H1 (cell line): ENCODE results near the gene ZNF91. TPM values are rescaled to one million over a fixed set of nuclear protein-coding genes. Genes with fewer than 3 reads are reported as not detected.

ENCODE experiments used
- CTCF ChIA-PET: fragments of 300-600 bp; sonication (Branson Sonifier 250); formaldehyde crosslinking; loops from one replicate; lab custom pipeline; 2021; ENCODE audit not compliant: partially characterized antibody; lab: Charles Lee
- POLR2A ChIA-PET: fragments of 300-600 bp; sonication (Branson Sonifier 250); formaldehyde crosslinking; loops from one replicate; lab custom pipeline; 2021; ENCODE audit warnings: inconsistent platforms; ENCODE audit not compliant: partially characterized antibody; lab: Charles Lee
- DNase-seq, 2 experiments: peaks; one replicate each; pipeline versions ENCODE4 v3.0.0 to v3.0.0-alpha.2; 2010 to 2022; ENCODE audit warnings: low spot score in 2 of 2, low read depth in 1 of 2, mixed read lengths in 1 of 2
- FAIRE-seq: peaks from 2 replicates; lab custom pipeline; 2011; peaks lifted over from hg19 to GRCh38; lab: Jason Lieb, UNC
- H2AFZ ChIP-seq: 2 replicates; pipeline ENCODE4 v1.8.1; 2012; ENCODE audit warnings: low read length, inconsistent platforms
- H2AK5ac ChIP-seq: 2 replicates; pipeline ENCODE4 v1.6.1; 2013; ENCODE audit warnings: low read depth, low read length
- H2BK120ac ChIP-seq: replicated peaks from 2 replicates; pipeline ENCODE3; 2013; ENCODE audit warnings: low read depth, low read length, inconsistent platforms
- H2BK12ac ChIP-seq: 2 replicates; pipeline ENCODE4 v1.6.1; 2013; ENCODE audit warnings: low read depth, low read length
- H2BK15ac ChIP-seq: 2 replicates; pipeline ENCODE4 v1.6.1; 2013; ENCODE audit warnings: low read length
- H2BK20ac ChIP-seq: 2 replicates; pipeline ENCODE4 v1.6.1; 2013; ENCODE audit warnings: low read length
- H2BK5ac ChIP-seq: 2 replicates; pipeline ENCODE4 v1.6.1; 2013; ENCODE audit warnings: low read depth, low read length
- H3K14ac ChIP-seq: 2 replicates; pipeline ENCODE4 v1.6.1; 2013; ENCODE audit warnings: inconsistent platforms; ENCODE audit not compliant: insufficient read length
- H3K18ac ChIP-seq: 2 replicates; pipeline ENCODE4 v1.6.1; 2013; ENCODE audit warnings: low read length; ENCODE audit errors: extremely low read depth
- H3K23ac ChIP-seq: 2 replicates; pipeline ENCODE4 v1.6.1; 2013; ENCODE audit warnings: inconsistent platforms; ENCODE audit not compliant: insufficient read length
- H3K23me2 ChIP-seq: 2 replicates; pipeline ENCODE4 v1.6.1; 2013; ENCODE audit warnings: low read depth, low read length
- H3K27ac ChIP-seq: 2 replicates; pipeline ENCODE4 v1.6.1; 2011; ENCODE audit warnings: low read depth, low read length, inconsistent platforms
- H3K27me3 ChIP-seq, 4 experiments: replicated peaks in 1 of 4; 1 replicate in 1 of 4; 2 replicates in 3 of 4; pipeline versions ENCODE4 v1.6.1 to v1.8.1; 2011 to 2013; ENCODE audit warnings: low read length in 3 of 4, mild to moderate bottlenecking in 3 of 4, inconsistent platforms in 2 of 4, mixed read lengths in 2 of 4, moderate library complexity in 1 of 4; ENCODE audit not compliant: control insufficient read depth in 3 of 4, insufficient read depth in 3 of 4; ENCODE audit errors: extremely low read depth in 1 of 4
- H3K36me3 ChIP-seq, 4 experiments: 2 replicates each; pipeline versions ENCODE4 v1.6.1 to v1.8.1; 2011 to 2013; ENCODE audit warnings: mild to moderate bottlenecking in 4 of 4, low read length in 3 of 4, moderate library complexity in 2 of 4, control low read depth in 1 of 4, inconsistent platforms in 1 of 4; ENCODE audit not compliant: insufficient read depth in 4 of 4, control insufficient read depth in 2 of 4
- H3K4ac ChIP-seq: replicated peaks from 2 replicates; pipeline ENCODE3; 2013; ENCODE audit warnings: low read length, low read depth, mixed read lengths, inconsistent platforms; ENCODE audit not compliant: insufficient read length
- H3K4me1 ChIP-seq, 4 experiments: replicated peaks in 1 of 4; 1 replicate in 1 of 4; 2 replicates in 3 of 4; pipeline versions ENCODE4 v1.6.1 to v1.8.1; 2011 to 2013; ENCODE audit warnings: low read length in 3 of 4, inconsistent platforms in 2 of 4, mixed read lengths in 1 of 4; ENCODE audit not compliant: insufficient read depth in 4 of 4, control insufficient read depth in 3 of 4
- H3K4me2 ChIP-seq, 2 experiments: 2 replicates each; pipeline versions ENCODE4 v1.6.1 to v1.8.1; 2011 to 2013; ENCODE audit warnings: low read depth in 2 of 2, low read length in 2 of 2, control low read depth in 1 of 2, inconsistent platforms in 1 of 2, mild to moderate bottlenecking in 1 of 2; ENCODE audit not compliant: insufficient read depth in 1 of 2
- H3K4me3 ChIP-seq, 4 experiments: fragments of 200-600, 300-600 bp in 1 of 4; sonication (generic), shearing (Covaris generic), sonication (Bioruptor Twin) in 1 of 4; 2 replicates each; pipeline versions ENCODE4 v1.5.1 to v1.8.1; 2011 to 2016; ENCODE audit warnings: low read length in 4 of 4, low read depth in 3 of 4, control low read depth in 2 of 4, inconsistent platforms in 2 of 4, mild to moderate bottlenecking in 2 of 4, mixed read lengths in 1 of 4, moderate library complexity in 1 of 4; ENCODE audit not compliant: insufficient read depth in 2 of 4; ENCODE audit errors: extremely low read depth in 1 of 4
- H3K56ac ChIP-seq: replicated peaks from 2 replicates; pipeline ENCODE3; 2013; ENCODE audit warnings: low read depth, mild to moderate bottlenecking, mixed read lengths, low read length, inconsistent platforms; ENCODE audit not compliant: insufficient read length
- H3K79me1 ChIP-seq: 2 replicates; pipeline ENCODE4 v1.6.1; 2013; ENCODE audit warnings: low read depth, low read length, control low read depth
- H3K79me2 ChIP-seq, 2 experiments: 2 replicates each; pipeline versions ENCODE4 v1.6.1 to v1.8.1; 2012 to 2013; ENCODE audit warnings: low read length in 2 of 2, mild to moderate bottlenecking in 2 of 2, inconsistent platforms in 1 of 2; ENCODE audit not compliant: insufficient read depth in 2 of 2, control insufficient read depth in 1 of 2
- H3K9ac ChIP-seq, 4 experiments: replicated peaks in 1 of 4; 1 replicate in 1 of 4; 2 replicates in 3 of 4; pipeline versions ENCODE4 v1.6.1 to v1.8.1; 2011 to 2013; ENCODE audit warnings: low read depth in 3 of 4, low read length in 3 of 4, control low read depth in 2 of 4, mild to moderate bottlenecking in 2 of 4, moderate library complexity in 2 of 4, inconsistent platforms in 1 of 4; ENCODE audit errors: extremely low read depth in 1 of 4
- H3K9me3 ChIP-seq, 2 experiments: 2 replicates each; pipeline versions ENCODE4 v1.6.1 to v1.8.1; 2012 to 2013; ENCODE audit warnings: mild to moderate bottlenecking in 2 of 2, moderate library complexity in 2 of 2, control low read depth in 1 of 2, inconsistent platforms in 1 of 2, low read depth in 1 of 2, low read length in 1 of 2, mixed read lengths in 1 of 2; ENCODE audit not compliant: insufficient read depth in 2 of 2
- H4K20me1 ChIP-seq, 2 experiments: replicated peaks in 1 of 2; 2 replicates each; pipeline versions ENCODE3 to v1.8.1; 2011 to 2013; ENCODE audit warnings: inconsistent platforms in 2 of 2, low read length in 2 of 2, mild to moderate bottlenecking in 1 of 2; ENCODE audit not compliant: insufficient read depth in 2 of 2, control insufficient read depth in 1 of 2
- H4K5ac ChIP-seq: 2 replicates; pipeline ENCODE4 v1.6.1; 2013; ENCODE audit warnings: low read length, low read depth, mixed read lengths, inconsistent platforms; ENCODE audit not compliant: insufficient read length
- H4K8ac ChIP-seq: 2 replicates; pipeline ENCODE4 v1.8.0; 2013; ENCODE audit warnings: mild to moderate bottlenecking, moderate library complexity, low read length, inconsistent platforms; ENCODE audit not compliant: insufficient read depth; ENCODE audit errors: extremely low read depth
- H4K91ac ChIP-seq: replicated peaks from 2 replicates; pipeline ENCODE3; 2013; ENCODE audit warnings: low read length, mixed read lengths, inconsistent platforms; ENCODE audit not compliant: insufficient read length
- ASH2L ChIP-seq: fragments of 200-600, 300-600 bp; sonication (generic); IDR thresholded peaks from one replicate; pipeline ENCODE4 v1.7.1; 2017; ENCODE audit warnings: low read length
- CEBPB ChIP-seq: IDR thresholded peaks from 2 replicates; pipeline ENCODE4 v1.6.1; 2012; ENCODE audit warnings: low read depth, low read length
- EGR1 ChIP-seq: IDR thresholded peaks from 2 replicates; pipeline ENCODE4 v1.6.1; 2011; ENCODE audit warnings: low read depth, low read length, borderline replicate concordance
- HDAC2 ChIP-seq, 2 experiments: fragments of 300-600 bp in 1 of 2; sonication (generic) in 1 of 2; IDR thresholded peaks; 2 replicates each; pipeline ENCODE4 v1.6.1; 2011 to 2012; ENCODE audit warnings: low read depth in 2 of 2, low read length in 2 of 2, mild to moderate bottlenecking in 2 of 2, moderate library complexity in 2 of 2, borderline replicate concordance in 1 of 2, inconsistent platforms in 1 of 2
- KDM1A ChIP-seq: fragments of 200-600, 300-600 bp; sonication (generic); IDR thresholded peaks from 2 replicates; pipeline ENCODE4 v1.7.1; 2016; ENCODE audit warnings: mild to moderate bottlenecking, low read length, borderline replicate concordance
- KDM4A ChIP-seq: IDR thresholded peaks from one replicate; pipeline ENCODE4 v1.7.1; 2012; ENCODE audit warnings: low read depth, mild to moderate bottlenecking, moderate library complexity, low read length, inconsistent platforms; ENCODE audit not compliant: severe bottlenecking
- MAX ChIP-seq: IDR thresholded peaks from 2 replicates; pipeline ENCODE4 v1.6.1; 2012; ENCODE audit warnings: inconsistent platforms
- POLR2A ChIP-seq, 2 experiments: IDR thresholded peaks; 1 replicate in 1 of 2; 2 replicates in 1 of 2; pipeline ENCODE4 v1.6.1; 2011; ENCODE audit warnings: low read depth in 2 of 2, low read length in 2 of 2, mild to moderate bottlenecking in 2 of 2; ENCODE audit errors: control extremely low read depth in 1 of 2
- RAD21 ChIP-seq, 2 experiments: IDR thresholded peaks in 1 of 2; conservative IDR thresholded peaks in 1 of 2; 2 replicates each; pipeline ENCODE4 v1.6.1; 2011; ENCODE audit warnings: low read depth in 2 of 2, low read length in 2 of 2, improper control_type of control experiment in 1 of 2, inconsistent platforms in 1 of 2, mild to moderate bottlenecking in 1 of 2, moderate library complexity in 1 of 2
- SIRT6 ChIP-seq: IDR thresholded peaks from one replicate; pipeline ENCODE4 v1.7.1; 2012; ENCODE audit warnings: low read length, inconsistent platforms
- SIX5 ChIP-seq: IDR thresholded peaks from 2 replicates; pipeline ENCODE4 v1.6.1; 2011; ENCODE audit warnings: mild to moderate bottlenecking, low read depth, low read length
- SUZ12 ChIP-seq: fragments of 200-600 bp; sonication (generic); IDR thresholded peaks from 2 replicates; pipeline ENCODE4 v1.6.1; 2012; ENCODE audit warnings: mild to moderate bottlenecking, inconsistent platforms, low read length, moderate library complexity, mixed read lengths
- YY1 ChIP-seq: IDR thresholded peaks from 2 replicates; pipeline ENCODE4 v1.6.1; 2011; ENCODE audit warnings: low read depth, mild to moderate bottlenecking, low read length
- polyA plus RNA-seq, 7 experiments: library from polyadenylated mRNA; depleted of rRNA in 3 of 7; stranded (reverse) in 5 of 7; unstranded in 2 of 7; fragments of >200 nt in 5 of 7; fragments of 200-250 nt in 2 of 7; gene quantifications; 1 replicate in 5 of 7; 2 replicates in 1 of 7; 4 replicates in 1 of 7; pipeline versions ENCODE4 v1.2.1 to v1.2.3, GENCODE V29; 2011 to 2013; ENCODE audit warnings: missing spikeins in 2 of 7, mixed read lengths in 2 of 7
- total RNA-seq: library from RNA; stranded (reverse); fragmentation: NEBNext Ultra II Directional; extraction: Animal tissue kit (Norgen Biotek cat#: 25700); gene quantifications from 2 replicates; pipeline ENCODE4 v1.2.1, GENCODE V29; 2021
- TF ChIP-seq, protein P1 (sequence below): IDR thresholded peaks from 2 replicates; pipeline ENCODE4 v1.6.1; 2011; ENCODE audit warnings: low read length, improper control_type of control experiment

The ZNF91 gene
- total and polyA plus RNA-seq, 2 of the 8 experiments (the other 6 are each of a cell fraction or from before 2014, with no cell fraction given) = 16.5 to 35.1 TPM

GRCh38 chr19:23377276-23377675 lies 18.0 kb downstream of the ZNF91 start:
- H2AFZ ChIP-seq = no peak overlapping the region
- H3K23me2 ChIP-seq = no peaks in the 10 kb centered on the region
- no peak for DNase-seq
- no peak overlapping the region for H4K5ac ChIP-seq
- no peak overlapping the region for H3K4ac ChIP-seq
- no peak overlapping the region for H4K8ac ChIP-seq
- ChIA-PET CTCF (interaction anchor here (0.5 to 0.6 kb wide), 2 partner anchors 44 to 384 kb away, joined by 4 to 5 read pairs; no protein-coding TSS in a partner anchor), POLR2A (interaction anchor here (1.6 kb wide), 1 partner anchor 38 kb away, joined by 3 read pairs; no protein-coding TSS in a partner anchor)
- 0 out of 4 replicates have a peak, but pooled peaks cover 5 to 8% of the 10 kb centered on the region in 2 experiments for H3K9me3 ChIP-seq
- H2BK15ac ChIP-seq = no peak overlapping the region
- peaks cover 0 to 19% (median 13%) of the 10 kb centered on the region in 4 experiments; a peak in 7 of 8 replicates for H3K36me3 ChIP-seq
- no peak overlapping the region for H3K27ac ChIP-seq
- H3K9ac ChIP-seq = no peak overlapping the region
- H4K20me1 ChIP-seq = peaks cover 0 to 2% of the 10 kb centered on the region in 2 experiments
- H3K79me1 ChIP-seq = no peaks in the 10 kb centered on the region
- H2BK5ac ChIP-seq = no peak overlapping the region
- no peak overlapping the region for H2BK20ac ChIP-seq
- no peak overlapping the region for H3K4me2 ChIP-seq
- H2AK5ac ChIP-seq = no peak overlapping the region
- H2BK12ac ChIP-seq = no peak overlapping the region
- peaks cover 0 to 64% of the 10 kb centered on the region in 2 experiments; a peak in 2 of 4 replicates for H3K79me2 ChIP-seq
- H3K23ac ChIP-seq = no peak overlapping the region
- no peak overlapping the region for H2BK120ac ChIP-seq
- H3K56ac ChIP-seq = no peak overlapping the region
- no peak overlapping the region for H4K91ac ChIP-seq
- H3K4me3 ChIP-seq = no peak overlapping the region
- H3K4me1 ChIP-seq = no peaks in the 10 kb centered on the region
- no peak overlapping the region for H3K18ac ChIP-seq
- no peaks in the 10 kb centered on the region for H3K27me3 ChIP-seq
- no peak overlapping the region for H3K14ac ChIP-seq
- no peak for FAIRE-seq
- TF ChIP-seq MAX (no peak), SUZ12 (no peak), KDM4A (no peak), SIRT6 (no peak), ASH2L (no peak), YY1 (no peak), POLR2A (IDR thresholded peaks at IDR 0.05; ENCODE audit: control extremely low read depth in 1 of 2, low read depth in 2 of 2, low read length in 2 of 2) (no peak), SIX5 (no peak), CEBPB (no peak), HDAC2 (IDR thresholded peaks at IDR 0.05; ENCODE audit: borderline replicate concordance in 1 of 2, low read depth in 2 of 2, low read length in 2 of 2) (no peak), EGR1 (no peak), RAD21 (IDR thresholded peaks at IDR 0.05 in 1 of 2, conservative IDR thresholded peaks at IDR 0.05 in 1 of 2; ENCODE audit: low read depth in 2 of 2, low read length in 2 of 2) (no peak), KDM1A (no peak)
- TF ChIP-seq, protein P1, sequence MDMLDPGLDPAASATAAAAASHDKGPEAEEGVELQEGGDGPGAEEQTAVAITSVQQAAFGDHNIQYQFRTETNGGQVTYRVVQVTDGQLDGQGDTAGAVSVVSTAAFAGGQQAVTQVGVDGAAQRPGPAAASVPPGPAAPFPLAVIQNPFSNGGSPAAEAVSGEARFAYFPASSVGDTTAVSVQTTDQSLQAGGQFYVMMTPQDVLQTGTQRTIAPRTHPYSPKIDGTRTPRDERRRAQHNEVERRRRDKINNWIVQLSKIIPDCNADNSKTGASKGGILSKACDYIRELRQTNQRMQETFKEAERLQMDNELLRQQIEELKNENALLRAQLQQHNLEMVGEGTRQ = no peak
